Fibroblast of lung (primary cell): ENCODE results near the gene CDKN2A. TPM values are rescaled to one million over a fixed set of nuclear protein-coding genes. Genes with fewer than 3 reads are reported as not detected.

Source experiments
- DNase-seq, 2 donors: peaks; one replicate each; pipeline versions ENCODE4 v3.0.0 to v3.0.0-alpha.2; 2010; ENCODE audit warnings: low read depth in 2 of 2
- H2AFZ ChIP-seq: 2 replicates; pipeline ENCODE4 v1.5.1; 2012; ENCODE audit warnings: low read length, control low read depth, inconsistent platforms
- H3K27ac ChIP-seq: 2 replicates; pipeline ENCODE4 v1.5.1; 2011; ENCODE audit warnings: low read length, control low read depth; ENCODE audit not compliant: insufficient read depth
- H3K27me3 ChIP-seq: 2 replicates; pipeline ENCODE4 v1.5.1; 2011; ENCODE audit warnings: mild to moderate bottlenecking, low read length; ENCODE audit not compliant: control insufficient read depth, insufficient read depth
- H3K36me3 ChIP-seq: 2 replicates; pipeline ENCODE4 v1.5.1; 2011; ENCODE audit warnings: low read length; ENCODE audit not compliant: control insufficient read depth, insufficient read depth
- H3K4me1 ChIP-seq: 2 replicates; pipeline ENCODE4 v1.5.1; 2011; ENCODE audit warnings: low read length; ENCODE audit not compliant: control insufficient read depth, insufficient read depth; ENCODE audit errors: extremely low read depth
- H3K4me2 ChIP-seq: 2 replicates; pipeline ENCODE4 v1.5.1; 2011; ENCODE audit warnings: low read length, control low read depth; ENCODE audit not compliant: insufficient read depth; ENCODE audit errors: extremely low read depth
- H3K4me3 ChIP-seq, 4 experiments: fragments of 200-600 bp in 1 of 4; sonication (generic) in 1 of 4; replicated peaks in 1 of 4; 2 replicates each; pipeline ENCODE4 v1.5.1; 2011 to 2016; ENCODE audit warnings: low read length in 4 of 4, low read depth in 3 of 4, mild to moderate bottlenecking in 3 of 4, control low read depth in 2 of 4, inconsistent platforms in 1 of 4, mixed read lengths in 1 of 4; ENCODE audit not compliant: insufficient read depth in 1 of 4; ENCODE audit errors: control extremely low read depth in 1 of 4
- H3K79me2 ChIP-seq: 2 replicates; pipeline ENCODE4 v1.5.1; 2012; ENCODE audit warnings: mild to moderate bottlenecking, low read length, inconsistent platforms; ENCODE audit not compliant: control insufficient read depth, insufficient read depth
- H3K9ac ChIP-seq: 2 replicates; pipeline ENCODE4 v1.5.1; 2011; ENCODE audit warnings: mild to moderate bottlenecking, low read length, control low read depth; ENCODE audit not compliant: insufficient read depth
- H3K9me3 ChIP-seq: 2 replicates; pipeline ENCODE4 v1.5.1; 2012; ENCODE audit warnings: low read depth, low read length; ENCODE audit not compliant: control insufficient read depth, insufficient read depth
- H4K20me1 ChIP-seq: 2 replicates; pipeline ENCODE4 v1.5.1; 2011; ENCODE audit warnings: low read length; ENCODE audit not compliant: control insufficient read depth, insufficient read depth; ENCODE audit errors: extremely low read depth
- EZH2 ChIP-seq: IDR thresholded peaks from 2 replicates; pipeline ENCODE4 v1.5.1; 2012; ENCODE audit warnings: low read length, control low read depth, mild to moderate bottlenecking; ENCODE audit errors: missing control alignments
- polyA plus RNA-seq, 2 donors: library from polyadenylated mRNA; depleted of rRNA in 1 of 2; stranded (reverse) in 1 of 2; unstranded in 1 of 2; fragments of >200 nt; gene quantifications; 2 replicates each; pipeline ENCODE4 v1.2.1, GENCODE V29; 2011 to 2012; ENCODE audit warnings: missing spikeins in 1 of 2
- total RNA-seq: library from RNA; depleted of rRNA; stranded (reverse); fragments of >200 nt; gene quantifications from 2 replicates; pipeline ENCODE4 v1.2.1, GENCODE V29; 2014
- TF ChIP-seq, protein P1 (sequence below), 2 donors: IDR thresholded peaks in 1 of 2; conservative IDR thresholded peaks in 1 of 2; 1 replicate in 1 of 2; 2 replicates in 1 of 2; pipeline ENCODE4 v1.5.1; 2011 to 2012; ENCODE audit warnings: low read length in 2 of 2, control low read depth in 1 of 2, inconsistent platforms in 1 of 2, low read depth in 1 of 2, mild to moderate bottlenecking in 1 of 2

Gene CDKN2A
- total and polyA plus RNA-seq, 2 donors (not counting 1 experiment from before 2014, with no cell fraction given): 19.2 to 23.5 TPM

DNA sequence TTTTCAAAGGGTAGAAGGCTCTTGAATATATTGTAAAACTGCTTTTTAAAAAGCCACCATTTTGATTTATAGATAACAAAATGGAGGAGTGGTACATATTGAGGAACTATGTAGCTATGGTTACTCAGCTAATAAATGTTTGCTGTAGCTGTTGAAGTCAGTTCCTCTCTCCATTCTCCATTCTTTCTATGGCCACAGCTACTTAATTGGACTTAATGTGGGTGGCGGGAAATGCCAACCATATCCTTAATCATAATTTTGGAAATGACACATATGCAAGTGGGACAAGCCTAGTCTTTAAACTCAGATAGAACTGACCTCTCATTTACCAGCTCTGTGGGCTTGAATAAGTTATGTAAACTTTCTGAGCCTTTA, 10.6 kb downstream of the CDKN2A start:
- H3K27me3 ChIP-seq: peaks cover 4% of the 10 kb centered on the region
- H3K9ac ChIP-seq: no peak overlapping the region
- no peaks in the 10 kb centered on the region for H4K20me1 ChIP-seq
- H2AFZ ChIP-seq: no peak overlapping the region
- no peak overlapping the region for H3K4me3 ChIP-seq
- no peaks in the 10 kb centered on the region for H3K9me3 ChIP-seq
- no peaks in the 10 kb centered on the region for H3K79me2 ChIP-seq
- no peak overlapping the region for H3K27ac ChIP-seq
- no peaks in the 10 kb centered on the region for H3K4me1 ChIP-seq
- no peak overlapping the region for H3K4me2 ChIP-seq
- no peak for TF ChIP-seq EZH2
- TF ChIP-seq, protein P1, sequence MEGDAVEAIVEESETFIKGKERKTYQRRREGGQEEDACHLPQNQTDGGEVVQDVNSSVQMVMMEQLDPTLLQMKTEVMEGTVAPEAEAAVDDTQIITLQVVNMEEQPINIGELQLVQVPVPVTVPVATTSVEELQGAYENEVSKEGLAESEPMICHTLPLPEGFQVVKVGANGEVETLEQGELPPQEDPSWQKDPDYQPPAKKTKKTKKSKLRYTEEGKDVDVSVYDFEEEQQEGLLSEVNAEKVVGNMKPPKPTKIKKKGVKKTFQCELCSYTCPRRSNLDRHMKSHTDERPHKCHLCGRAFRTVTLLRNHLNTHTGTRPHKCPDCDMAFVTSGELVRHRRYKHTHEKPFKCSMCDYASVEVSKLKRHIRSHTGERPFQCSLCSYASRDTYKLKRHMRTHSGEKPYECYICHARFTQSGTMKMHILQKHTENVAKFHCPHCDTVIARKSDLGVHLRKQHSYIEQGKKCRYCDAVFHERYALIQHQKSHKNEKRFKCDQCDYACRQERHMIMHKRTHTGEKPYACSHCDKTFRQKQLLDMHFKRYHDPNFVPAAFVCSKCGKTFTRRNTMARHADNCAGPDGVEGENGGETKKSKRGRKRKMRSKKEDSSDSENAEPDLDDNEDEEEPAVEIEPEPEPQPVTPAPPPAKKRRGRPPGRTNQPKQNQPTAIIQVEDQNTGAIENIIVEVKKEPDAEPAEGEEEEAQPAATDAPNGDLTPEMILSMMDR (conservative IDR thresholded peaks at IDR 0.05 in 1 of 2, IDR thresholded peaks at IDR 0.05 in 1 of 2; ENCODE audit: low read depth in 1 of 2, low read length in 2 of 2): no peak
- DNase-seq: no peak
- H3K36me3 ChIP-seq: no peaks in the 10 kb centered on the region

DNA sequence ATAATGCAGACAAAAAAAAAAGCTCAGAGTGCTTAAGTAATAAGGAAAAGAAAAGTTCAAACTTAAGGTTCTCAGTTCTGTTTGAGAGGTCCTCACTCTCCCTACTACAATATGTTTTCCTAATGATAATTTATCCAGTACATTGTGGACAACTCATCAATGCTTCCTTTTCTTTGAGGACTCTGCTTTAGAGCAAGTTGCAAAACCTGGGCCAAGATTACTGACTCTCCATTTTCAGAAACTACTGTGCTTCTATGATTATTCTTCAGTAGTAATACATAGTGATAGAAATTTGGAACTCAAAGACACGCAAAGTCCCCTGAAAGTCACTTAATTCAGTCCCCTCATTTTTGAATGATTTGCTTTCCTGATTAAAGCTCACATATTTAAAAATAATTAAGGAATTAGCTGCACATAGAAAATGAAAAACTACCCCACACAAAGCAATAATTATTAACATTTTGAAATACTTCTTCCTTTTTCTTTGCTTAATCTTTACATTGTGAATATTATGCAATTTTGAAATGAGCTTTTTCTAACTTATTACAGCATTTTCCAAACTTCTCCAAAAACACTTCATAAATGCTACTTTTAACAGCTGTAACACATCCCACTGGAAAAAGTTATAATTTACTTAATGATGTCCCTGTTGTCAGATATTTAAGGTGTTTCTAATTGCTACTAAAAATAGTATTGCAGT, 11.2 kb downstream of the CDKN2A start:
- no peak for DNase-seq
- H3K79me2 ChIP-seq: no peaks in the 10 kb centered on the region
- TF ChIP-seq, protein P1 (conservative IDR thresholded peaks at IDR 0.05 in 1 of 2, IDR thresholded peaks at IDR 0.05 in 1 of 2; ENCODE audit: low read depth in 1 of 2, low read length in 2 of 2): no peak
- TF ChIP-seq EZH2: no peak
- peaks cover 4% of the 10 kb centered on the region for H3K27me3 ChIP-seq
- H3K27ac ChIP-seq: no peak overlapping the region
- H3K36me3 ChIP-seq: no peaks in the 10 kb centered on the region
- no peak overlapping the region for H3K4me3 ChIP-seq
- no peaks in the 10 kb centered on the region for H3K4me1 ChIP-seq
- H4K20me1 ChIP-seq: no peaks in the 10 kb centered on the region
- no peak overlapping the region for H3K4me2 ChIP-seq
- no peak overlapping the region for H2AFZ ChIP-seq
- no peak overlapping the region for H3K9ac ChIP-seq
- H3K9me3 ChIP-seq: no peaks in the 10 kb centered on the region

DNA sequence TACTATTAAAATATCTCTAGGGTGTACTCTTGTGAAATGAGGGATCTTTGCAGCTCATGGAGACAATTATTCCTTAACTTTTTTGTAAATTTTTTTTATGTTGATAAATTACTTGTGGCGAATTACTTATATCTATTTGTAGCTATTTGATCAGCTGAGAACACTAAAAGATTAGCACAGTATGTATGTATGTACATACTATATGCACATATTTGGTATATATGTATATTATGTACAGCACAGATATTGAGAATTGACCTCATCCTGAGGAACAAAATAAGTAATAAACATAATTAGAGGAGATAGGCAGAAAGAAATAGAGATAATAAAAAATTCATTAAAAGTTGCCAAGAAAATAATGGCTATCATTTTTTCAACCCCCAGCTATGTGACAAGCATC, 11.8 kb downstream of the CDKN2A start:
- no peak overlapping the region for H3K27ac ChIP-seq
- no peaks in the 10 kb centered on the region for H3K36me3 ChIP-seq
- no peak overlapping the region for H3K4me2 ChIP-seq
- no peak overlapping the region for H3K4me3 ChIP-seq
- H3K9ac ChIP-seq: no peak overlapping the region
- no peaks in the 10 kb centered on the region for H3K79me2 ChIP-seq
- peaks cover 5% of the 10 kb centered on the region for H3K27me3 ChIP-seq
- no peak for DNase-seq
- H3K4me1 ChIP-seq: no peaks in the 10 kb centered on the region
- H2AFZ ChIP-seq: no peak overlapping the region
- no peaks in the 10 kb centered on the region for H4K20me1 ChIP-seq
- no peaks in the 10 kb centered on the region for H3K9me3 ChIP-seq
- TF ChIP-seq, protein P1 (conservative IDR thresholded peaks at IDR 0.05 in 1 of 2, IDR thresholded peaks at IDR 0.05 in 1 of 2; ENCODE audit: low read depth in 1 of 2, low read length in 2 of 2): no peak
- no peak for TF ChIP-seq EZH2
